ENCODE results near the gene DCTPP1. TPM values are rescaled to one million over a fixed set of nuclear protein-coding genes. Genes with fewer than 3 reads are reported as not detected.
"Not testable (repeated sequence)": the region's sequence is repeated elsewhere in the genome, so short reads cannot be mapped to it uniquely, and the experiment has no call there.

Gene DCTPP1
- polyA plus RNA-seq, 3 donors = 10.5 to 45.5 (median 32.2) TPM

- H3K9me3 Mint-ChIP-seq; H3K4me2 ChIP-seq (replicated peaks; ENCODE audit: extremely low read depth, low read length, poor library complexity, severe bottlenecking); intact Hi-C loops (cut with micrococcal nuclease); H3K4me3 Mint-ChIP-seq; H2AFZ ChIP-seq (ENCODE audit: insufficient read depth, low read depth, low read length, poor library complexity, severe bottlenecking); H3K27me3 ChIP-seq (ENCODE audit: control insufficient read depth in 2 of 2, insufficient read depth in 2 of 2, low read length in 2 of 2); H3K9me3 ChIP-seq (replicated peaks in 1 of 2; ENCODE audit: control insufficient read depth in 1 of 2, insufficient read depth in 1 of 2, low read length in 2 of 2); H3K27me3 Mint-ChIP-seq (ENCODE audit: low read depth in 3 of 3); DNase-seq; H3K4me3 ChIP-seq (replicated peaks in 1 of 3; ENCODE audit: low read depth in 2 of 3, low read length in 3 of 3); H3K9ac ChIP-seq (ENCODE audit: insufficient read depth, low read length, poor library complexity, severe bottlenecking): not testable (repeated sequence)
- Mint-ChIP-seq H3K36me3 (peaks cover 59 to 79% of the 10 kb centered on the region in 2 donors), H3K27ac (peak overlapping the region in 6 of 7 donors; percentile 4 to 80 (median 42)), H3K4me1 (peaks cover 59% of the 10 kb centered on the region)
- Histone ChIP-seq H4K20me1 (ENCODE audit: insufficient read depth, low read length) (peaks cover 95% of the 10 kb centered on the region), H3K27ac (ENCODE audit: low read depth in 1 of 2, low read length in 2 of 2) (peak overlapping the region in 1 of 2 donors; percentile 61), H3K79me2 (ENCODE audit: insufficient read depth, low read length) (peaks cover 91% of the 10 kb centered on the region), H3K4me1 (ENCODE audit: control insufficient read depth in 1 of 2, insufficient read depth in 2 of 2, low read length in 2 of 2) (peaks cover 39 to 66% of the 10 kb centered on the region in 2 donors), H3K36me3 (replicated peaks in 1 of 2; ENCODE audit: control insufficient read depth in 1 of 2, insufficient read depth in 2 of 2, low read length in 2 of 2) (peaks cover 67 to 83% of the 10 kb centered on the region in 2 donors)
- 92% methylated on average over 2 of the region's 3 CpGs for WGBS (ENCODE audit: insufficient coverage)
These were observed 47.9 kb upstream of the DCTPP1 start for GRCh38 chr16:30477773-30478172.

GRCh38 chr16:30476991-30477390, 47.2 kb upstream of the DCTPP1 start:
- no peak for DNase-seq
- H3K4me1 ChIP-seq (ENCODE audit: control insufficient read depth in 1 of 2, insufficient read depth in 2 of 2, low read length in 2 of 2) = peaks cover 43 to 74% of the 10 kb centered on the region in 2 donors
- H3K27ac Mint-ChIP-seq = peak overlapping the region in 4 of 7 donors; percentile 2 to 80 (median 42)
- no peak overlapping the region for H3K9ac ChIP-seq (ENCODE audit: insufficient read depth, low read length, poor library complexity, severe bottlenecking)
- WGBS (ENCODE audit: insufficient coverage) = 100% methylated on average over 2 of the region's 3 CpGs
- H3K79me2 ChIP-seq (ENCODE audit: insufficient read depth, low read length) = peaks cover 91% of the 10 kb centered on the region
- H3K36me3 ChIP-seq (replicated peaks in 1 of 2; ENCODE audit: control insufficient read depth in 1 of 2, insufficient read depth in 2 of 2, low read length in 2 of 2) = peaks cover 59 to 75% of the 10 kb centered on the region in 2 donors
- intact Hi-C loops (cut with micrococcal nuclease) = no loop called here
- H3K4me1 Mint-ChIP-seq = peaks cover 66% of the 10 kb centered on the region
- no peaks in the 10 kb centered on the region for H3K9me3 ChIP-seq (replicated peaks in 1 of 2; ENCODE audit: control insufficient read depth in 1 of 2, insufficient read depth in 1 of 2, low read length in 2 of 2)
- no peaks in the 10 kb centered on the region for H3K27me3 ChIP-seq (ENCODE audit: control insufficient read depth in 2 of 2, insufficient read depth in 2 of 2, low read length in 2 of 2)
- H3K4me3 ChIP-seq (replicated peaks in 1 of 3; ENCODE audit: low read depth in 2 of 3, low read length in 3 of 3) = no peak overlapping the region
- no peak overlapping the region for H3K4me2 ChIP-seq (replicated peaks; ENCODE audit: extremely low read depth, low read length, poor library complexity, severe bottlenecking)
- H3K27ac ChIP-seq (ENCODE audit: low read depth in 1 of 2, low read length in 2 of 2) = peak overlapping the region; percentile 5 to 61
- H3K4me3 Mint-ChIP-seq = no peak overlapping the region
- peaks cover 0 to 3% (median 0%) of the 10 kb centered on the region in 7 donors for H3K9me3 Mint-ChIP-seq
- TF ChIP-seq CTCF (IDR thresholded peaks at IDR 0.05) = no peak
- peaks cover 88% of the 10 kb centered on the region for H4K20me1 ChIP-seq (ENCODE audit: insufficient read depth, low read length)
- H3K36me3 Mint-ChIP-seq = peaks cover 52 to 71% of the 10 kb centered on the region in 2 donors
- H2AFZ ChIP-seq (ENCODE audit: insufficient read depth, low read depth, low read length, poor library complexity, severe bottlenecking) = no peak overlapping the region
- H3K27me3 Mint-ChIP-seq (ENCODE audit: low read depth in 3 of 3) = no peaks in the 10 kb centered on the region
